WERI-Rb-1 (cell line): Measurements from ENCODE around the gene INVS.

Experiments used
- DNase-seq: peaks from one replicate; pipeline ENCODE4 v3.0.0-alpha.2; 2020
- H3K27ac ChIP-seq: fragments of 250-450 bp; sonication (Bioruptor Pico); 2 replicates; pipeline ENCODE4 v1.5.1; 2020; ENCODE audit warnings: mild to moderate bottlenecking, moderate library complexity
- H3K27me3 ChIP-seq: fragments of 250-450 bp; sonication (Bioruptor Pico); 2 replicates; pipeline ENCODE4 v1.5.1; 2021; ENCODE audit warnings: mild to moderate bottlenecking, low read depth, moderate library complexity; ENCODE audit not compliant: insufficient read depth, severe bottlenecking
- H3K36me3 ChIP-seq: fragments of 250-450 bp; sonication (Bioruptor Pico); 2 replicates; pipeline ENCODE4 v1.5.1; 2020; ENCODE audit warnings: mild to moderate bottlenecking, moderate library complexity
- H3K4me3 ChIP-seq: 2 replicates; pipeline ENCODE4 v1.5.1; 2011; ENCODE audit warnings: low read depth, mild to moderate bottlenecking, control low read depth, low read length
- H3K9me3 ChIP-seq: fragments of 250-450 bp; sonication (Bioruptor Pico); 2 replicates; pipeline ENCODE4 v1.5.1; 2021; ENCODE audit warnings: mild to moderate bottlenecking, moderate library complexity; ENCODE audit not compliant: severe bottlenecking
- TF ChIP-seq, protein P1 (sequence below): IDR thresholded peaks from 2 replicates; pipeline ENCODE4 v1.5.1; 2011; ENCODE audit warnings: low read depth, mild to moderate bottlenecking, control low read depth, inconsistent platforms, low read length

INVS gene

DNA sequence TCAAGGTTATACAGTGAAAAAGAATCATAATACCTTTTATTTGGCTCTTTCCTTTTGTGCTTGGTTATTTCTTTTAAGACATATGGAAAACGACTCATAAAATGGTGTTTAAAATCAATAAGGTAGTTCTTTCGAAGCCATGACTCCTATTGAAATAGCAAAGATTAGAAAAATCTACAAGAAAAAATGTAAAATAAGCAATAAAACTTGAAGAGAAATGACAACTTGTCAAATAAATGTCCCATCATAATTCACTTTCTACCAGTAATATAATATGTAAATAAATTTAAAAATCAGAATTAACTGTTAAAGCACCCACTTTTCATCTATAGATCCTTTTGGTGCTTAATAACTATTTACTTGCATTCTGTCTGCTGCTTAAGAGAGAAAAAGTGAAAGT lies 241.2 kb downstream of the INVS start:
- Histone ChIP-seq H3K27ac (no peak overlapping the region), H3K27me3 (no peaks in the 10 kb centered on the region), H3K9me3 (no peaks in the 10 kb centered on the region), H3K36me3 (peaks cover 50% of the 10 kb centered on the region), H3K4me3 (no peak overlapping the region)
- DNase-seq: no peak
- TF ChIP-seq, protein P1, sequence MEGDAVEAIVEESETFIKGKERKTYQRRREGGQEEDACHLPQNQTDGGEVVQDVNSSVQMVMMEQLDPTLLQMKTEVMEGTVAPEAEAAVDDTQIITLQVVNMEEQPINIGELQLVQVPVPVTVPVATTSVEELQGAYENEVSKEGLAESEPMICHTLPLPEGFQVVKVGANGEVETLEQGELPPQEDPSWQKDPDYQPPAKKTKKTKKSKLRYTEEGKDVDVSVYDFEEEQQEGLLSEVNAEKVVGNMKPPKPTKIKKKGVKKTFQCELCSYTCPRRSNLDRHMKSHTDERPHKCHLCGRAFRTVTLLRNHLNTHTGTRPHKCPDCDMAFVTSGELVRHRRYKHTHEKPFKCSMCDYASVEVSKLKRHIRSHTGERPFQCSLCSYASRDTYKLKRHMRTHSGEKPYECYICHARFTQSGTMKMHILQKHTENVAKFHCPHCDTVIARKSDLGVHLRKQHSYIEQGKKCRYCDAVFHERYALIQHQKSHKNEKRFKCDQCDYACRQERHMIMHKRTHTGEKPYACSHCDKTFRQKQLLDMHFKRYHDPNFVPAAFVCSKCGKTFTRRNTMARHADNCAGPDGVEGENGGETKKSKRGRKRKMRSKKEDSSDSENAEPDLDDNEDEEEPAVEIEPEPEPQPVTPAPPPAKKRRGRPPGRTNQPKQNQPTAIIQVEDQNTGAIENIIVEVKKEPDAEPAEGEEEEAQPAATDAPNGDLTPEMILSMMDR: no peak

DNA sequence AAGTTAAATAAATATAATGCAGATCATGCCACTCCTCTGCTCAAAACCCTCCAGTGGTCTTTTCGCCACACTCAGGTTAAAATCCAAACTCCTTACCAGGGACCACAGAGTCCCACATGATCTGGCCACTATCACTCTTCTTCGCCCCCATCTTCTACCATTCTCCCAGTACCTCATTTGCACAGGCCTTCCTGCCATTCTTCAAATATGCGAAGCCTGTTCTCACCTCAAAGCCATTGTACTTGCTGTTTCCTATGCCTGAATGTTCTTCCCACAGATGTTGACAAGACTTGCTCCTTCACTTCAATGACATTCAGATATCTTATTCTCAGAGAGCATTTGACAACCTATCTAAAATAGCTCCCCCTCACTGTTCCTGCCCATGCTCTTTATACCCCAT lies 242.8 kb downstream of the INVS start:
- Histone ChIP-seq H3K4me3 (no peak overlapping the region), H3K36me3 (peaks cover 64% of the 10 kb centered on the region), H3K27me3 (no peaks in the 10 kb centered on the region), H3K27ac (no peak overlapping the region), H3K9me3 (no peaks in the 10 kb centered on the region)
- TF ChIP-seq, protein P1: no peak
- DNase-seq: no peak

DNA sequence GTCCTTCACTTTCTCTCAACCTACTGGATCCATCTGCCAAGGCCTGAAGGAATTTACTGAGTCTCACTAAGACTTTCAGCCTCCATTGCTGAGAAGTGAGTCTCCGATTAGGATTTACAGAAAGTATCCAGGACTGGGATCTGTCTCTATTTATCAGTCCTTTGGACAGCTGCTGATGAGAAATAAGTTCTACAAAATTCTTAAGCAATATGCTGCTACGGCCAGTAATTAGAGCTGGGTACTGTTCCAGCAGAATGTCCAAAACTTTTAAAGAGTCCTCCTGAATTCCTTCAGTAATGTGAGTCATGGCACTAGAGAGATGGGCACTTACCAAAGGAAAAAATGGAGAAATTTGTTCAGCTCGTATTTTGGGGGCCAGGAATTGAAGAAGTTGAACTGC lies 247.8 kb downstream of the INVS start:
- H3K36me3 ChIP-seq: peaks cover 49% of the 10 kb centered on the region
- DNase-seq: no peak
- no peaks in the 10 kb centered on the region for H3K9me3 ChIP-seq
- no peak overlapping the region for H3K4me3 ChIP-seq
- H3K27ac ChIP-seq: no peak overlapping the region
- TF ChIP-seq, protein P1: no peak
- no peaks in the 10 kb centered on the region for H3K27me3 ChIP-seq

DNA sequence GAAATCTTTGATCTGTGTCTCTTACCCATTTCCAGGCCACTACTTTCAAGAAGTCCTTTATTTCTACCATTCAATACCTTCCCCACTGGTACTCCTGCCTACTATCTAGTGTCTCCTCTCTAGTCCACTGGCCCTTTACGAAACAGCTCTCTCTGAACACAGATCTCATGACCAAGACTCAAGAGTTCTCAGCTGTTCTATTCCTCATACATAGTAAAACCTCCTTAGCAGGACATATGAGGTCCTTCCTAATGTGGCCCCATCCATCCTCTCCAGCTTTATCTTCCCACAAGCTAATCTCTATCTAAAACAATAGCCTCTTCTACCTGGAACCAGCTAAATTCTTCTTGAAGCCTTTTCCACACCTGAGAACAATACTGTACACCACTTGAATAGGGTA lies 251.1 kb downstream of the INVS start:
- no peak overlapping the region for H3K27ac ChIP-seq

More for the DNA sequence above, 251.1 kb downstream of the INVS start:
- DNase-seq: no peak
- TF ChIP-seq, protein P1: no peak
- Histone ChIP-seq H3K27me3 (no peaks in the 10 kb centered on the region), H3K4me3 (no peak overlapping the region), H3K36me3 (peaks cover 27% of the 10 kb centered on the region), H3K9me3 (peaks cover 9% of the 10 kb centered on the region)
